K562 (cell line): ENCODE results near the gene SLC7A5.
"Not testable (repeated sequence)": the region's sequence is repeated elsewhere in the genome, so short reads cannot be mapped to it uniquely, and the experiment has no call there.

ENCODE experiments used
- BACH1 ChIP-seq: fragments of 200-800 bp; sonication (Bioruptor generic); IDR thresholded peaks from 2 replicates; pipeline ENCODE4 v1.6.1; 2016; ENCODE audit warnings: missing genetic modification characterization, missing compliant biosample characterization
- EZH2 ChIP-seq: IDR thresholded peaks from 2 replicates; pipeline ENCODE4 v1.6.1; 2012; ENCODE audit warnings: low read depth, mild to moderate bottlenecking, inconsistent platforms, low read length, borderline replicate concordance
- FOXK2 ChIP-seq, 2 experiments: fragments of 450-650 bp; IDR thresholded peaks in 1 of 2; conservative IDR thresholded peaks in 1 of 2; 2 replicates each; pipeline ENCODE4 v1.6.1; 2016; ENCODE audit warnings: low read depth in 2 of 2, mild to moderate bottlenecking in 1 of 2
- HOMEZ ChIP-seq: fragments of 250-450 bp; sonication (Bioruptor Pico); IDR thresholded peaks from 2 replicates; pipeline ENCODE4 v1.4.0; 2020; ENCODE audit warnings: mild to moderate bottlenecking, moderate library complexity
- RAD21 ChIP-seq, 2 experiments: fragments of 250-450 bp in 1 of 2; fragments of 450-650 bp in 1 of 2; sonication (Bioruptor Pico) in 1 of 2; formaldehyde crosslinking in 1 of 2; IDR thresholded peaks in 1 of 2; conservative IDR thresholded peaks in 1 of 2; 2 replicates each; pipeline versions ENCODE4 v1.4.0 to v1.8.0; 2020 to 2022; ENCODE audit warnings: mild to moderate bottlenecking in 2 of 2, moderate library complexity in 1 of 2
- TAF1 ChIP-seq: IDR thresholded peaks from 2 replicates; pipeline ENCODE4 v1.6.1; 2011; ENCODE audit warnings: mild to moderate bottlenecking, low read length, moderate library complexity; ENCODE audit not compliant: insufficient read depth, control insufficient read depth, severe bottlenecking; ENCODE audit errors: extremely low read depth
- TBL1XR1 ChIP-seq, 2 experiments: IDR thresholded peaks; 2 replicates each; pipeline ENCODE4 v1.6.1; 2012; ENCODE audit warnings: improper control_type of control experiment in 2 of 2, low read length in 2 of 2, mild to moderate bottlenecking in 1 of 2
- U2AF1 ChIP-seq: fragments of 200-400 bp; formaldehyde crosslinking; optimal IDR thresholded peaks from 2 replicates; pipeline ENCODE3; 2017; ENCODE audit warnings: mild to moderate bottlenecking, low read depth, low read length, moderate library complexity

- not testable (repeated sequence) for TF ChIP-seq TAF1; FOXK2 (conservative IDR thresholded peaks at IDR 0.05 in 1 of 2, IDR thresholded peaks at IDR 0.05 in 1 of 2; ENCODE audit: low read depth in 2 of 2); EZH2; RAD21 (CRISPR knock-in tag; conservative IDR thresholded peaks at IDR 0.05 in 1 of 2, IDR thresholded peaks at IDR 0.05 in 1 of 2); U2AF1; BACH1; HOMEZ (CRISPR knock-in tag); TBL1XR1 (IDR thresholded peaks at IDR 0.05; ENCODE audit: low read length in 2 of 2)
These were observed 10.2 kb upstream of the SLC7A5 start for GRCh38 chr16:87879411-87880013.
